Measurements from ENCODE around the gene ALX4.

ALX4 gene

GRCh38 chr11:44244639-44245310 lies 65.2 kb downstream of the ALX4 start:
- H3K27me3 ChIP-seq (replicated peaks; ENCODE audit: control insufficient read depth, insufficient read depth, low read length, poor library complexity, severe bottlenecking): no peaks in the 10 kb centered on the region
- H3K9me3 ChIP-seq (ENCODE audit: control insufficient read depth, low read length): no peaks in the 10 kb centered on the region
- no peak overlapping the region for H3K4me3 ChIP-seq (ENCODE audit: insufficient read depth, low read depth, low read length, poor library complexity, severe bottlenecking)
- peaks cover 16% of the 10 kb centered on the region for H3K36me3 ChIP-seq (ENCODE audit: control insufficient read depth, insufficient read depth, low read length)
- no peak for DNase-seq
- no peaks in the 10 kb centered on the region for H3K4me1 ChIP-seq (ENCODE audit: control insufficient read depth, insufficient read depth, low read length, poor library complexity, severe bottlenecking)
- no peak overlapping the region for H3K27ac ChIP-seq (ENCODE audit: insufficient read depth, low read length, poor library complexity, severe bottlenecking)

DNA sequence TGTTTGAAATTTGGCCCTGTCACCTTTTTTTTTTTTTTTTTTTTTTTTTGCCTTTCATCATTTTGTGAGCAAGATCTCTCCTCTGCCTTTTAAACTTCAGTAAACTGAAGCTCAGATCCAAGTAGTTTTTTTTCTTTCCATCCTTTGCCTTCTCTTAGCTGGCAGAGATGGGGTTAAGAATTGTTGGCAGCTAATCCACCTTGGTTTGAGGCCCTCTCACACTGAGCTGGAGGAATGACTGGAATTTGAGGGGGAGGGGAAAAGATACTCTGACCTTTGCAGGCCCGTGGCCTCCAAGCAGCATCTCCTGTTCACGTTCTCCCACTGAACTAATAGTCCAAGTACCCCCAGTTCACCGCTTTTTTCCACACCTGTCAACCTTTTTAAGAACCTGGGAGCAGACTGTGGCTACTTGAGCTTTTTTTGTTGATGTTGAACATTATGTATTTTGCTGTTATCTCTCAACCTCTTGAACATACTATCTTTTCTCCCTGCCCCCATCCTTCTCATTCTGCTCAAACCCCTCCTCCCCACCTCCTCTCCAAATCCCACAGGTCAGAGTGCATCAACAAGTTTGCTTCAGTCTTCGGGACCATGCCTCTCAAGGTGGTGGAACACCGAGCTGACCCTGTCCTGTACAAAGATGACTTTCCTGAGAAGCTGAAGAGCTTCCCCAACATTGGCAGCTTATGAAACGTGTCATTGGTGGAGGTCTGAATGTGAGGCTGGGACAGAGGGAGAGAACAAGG lies 66.2 kb downstream of the ALX4 start:
- Histone ChIP-seq H3K27ac (ENCODE audit: insufficient read depth, low read length, poor library complexity, severe bottlenecking) (no peak overlapping the region), H3K4me3 (ENCODE audit: insufficient read depth, low read depth, low read length, poor library complexity, severe bottlenecking) (no peak overlapping the region), H3K4me1 (ENCODE audit: control insufficient read depth, insufficient read depth, low read length, poor library complexity, severe bottlenecking) (no peaks in the 10 kb centered on the region), H3K36me3 (ENCODE audit: control insufficient read depth, insufficient read depth, low read length) (peaks cover 16% of the 10 kb centered on the region), H3K27me3 (replicated peaks; ENCODE audit: control insufficient read depth, insufficient read depth, low read length, poor library complexity, severe bottlenecking) (no peaks in the 10 kb centered on the region), H3K9me3 (ENCODE audit: control insufficient read depth, low read length) (no peaks in the 10 kb centered on the region)
- no peak for DNase-seq

DNA sequence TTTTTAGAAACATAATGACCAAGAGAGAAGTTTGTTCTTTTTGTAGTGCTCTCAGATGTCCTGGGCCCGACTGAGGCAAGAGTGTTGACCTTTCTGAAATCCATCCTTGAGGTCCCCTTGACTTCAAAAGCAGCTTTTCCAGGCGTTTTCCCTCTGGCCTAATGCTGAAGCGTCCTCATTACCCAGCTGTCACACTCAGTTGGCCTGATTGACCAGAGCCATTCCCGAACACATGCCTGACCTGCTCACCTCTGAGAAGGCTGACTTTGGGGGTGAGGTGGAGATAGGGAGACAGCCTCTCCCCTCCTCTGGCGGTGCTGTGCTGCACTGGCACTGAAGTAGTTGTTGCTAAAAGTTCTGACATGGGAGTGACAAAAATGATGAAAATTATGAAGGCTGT lies 66.9 kb downstream of the ALX4 start:
- no peaks in the 10 kb centered on the region for H3K4me1 ChIP-seq (ENCODE audit: control insufficient read depth, insufficient read depth, low read length, poor library complexity, severe bottlenecking)
- H3K4me3 ChIP-seq (ENCODE audit: insufficient read depth, low read depth, low read length, poor library complexity, severe bottlenecking): no peak overlapping the region
- H3K9me3 ChIP-seq (ENCODE audit: control insufficient read depth, low read length): no peaks in the 10 kb centered on the region
- peaks cover 16% of the 10 kb centered on the region for H3K36me3 ChIP-seq (ENCODE audit: control insufficient read depth, insufficient read depth, low read length)
- no peak overlapping the region for H3K27ac ChIP-seq (ENCODE audit: insufficient read depth, low read length, poor library complexity, severe bottlenecking)
- no peaks in the 10 kb centered on the region for H3K27me3 ChIP-seq (replicated peaks; ENCODE audit: control insufficient read depth, insufficient read depth, low read length, poor library complexity, severe bottlenecking)
- no peak for DNase-seq

DNA sequence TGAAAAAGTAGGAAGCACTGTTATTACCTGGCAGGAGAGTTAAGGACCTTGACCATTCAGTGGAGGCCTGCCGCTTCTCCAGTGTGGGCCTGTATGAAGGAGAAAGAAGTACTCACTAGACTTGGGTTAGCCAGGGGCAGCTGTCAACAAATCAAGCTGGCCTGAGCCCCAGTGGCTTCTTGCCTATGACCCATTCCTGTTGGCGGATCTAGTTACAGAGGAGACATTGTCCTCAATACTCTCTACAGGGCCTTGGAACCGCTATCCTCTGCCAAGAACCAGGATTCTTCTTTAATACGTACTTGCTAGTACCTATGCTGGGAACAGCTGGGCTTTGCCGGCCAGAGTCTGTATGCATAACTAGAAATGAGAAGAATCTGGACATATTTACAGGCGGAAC lies 68.1 kb downstream of the ALX4 start:
- no peak for DNase-seq
- Histone ChIP-seq H3K9me3 (ENCODE audit: control insufficient read depth, low read length) (no peaks in the 10 kb centered on the region), H3K27me3 (replicated peaks; ENCODE audit: control insufficient read depth, insufficient read depth, low read length, poor library complexity, severe bottlenecking) (no peaks in the 10 kb centered on the region), H3K4me1 (ENCODE audit: control insufficient read depth, insufficient read depth, low read length, poor library complexity, severe bottlenecking) (no peaks in the 10 kb centered on the region), H3K27ac (ENCODE audit: insufficient read depth, low read length, poor library complexity, severe bottlenecking) (no peak overlapping the region), H3K36me3 (ENCODE audit: control insufficient read depth, insufficient read depth, low read length) (peaks cover 16% of the 10 kb centered on the region), H3K4me3 (ENCODE audit: insufficient read depth, low read depth, low read length, poor library complexity, severe bottlenecking) (no peak overlapping the region)

GRCh38 chr11:44237156-44237555 lies 72.8 kb downstream of the ALX4 start:
- Histone ChIP-seq H3K27ac (ENCODE audit: insufficient read depth, low read length, poor library complexity, severe bottlenecking) (no peak overlapping the region), H3K4me1 (ENCODE audit: control insufficient read depth, insufficient read depth, low read length, poor library complexity, severe bottlenecking) (no peaks in the 10 kb centered on the region), H3K36me3 (ENCODE audit: control insufficient read depth, insufficient read depth, low read length) (peaks cover 4% of the 10 kb centered on the region), H3K9me3 (ENCODE audit: control insufficient read depth, low read length) (no peaks in the 10 kb centered on the region), H3K4me3 (ENCODE audit: insufficient read depth, low read depth, low read length, poor library complexity, severe bottlenecking) (no peak overlapping the region), H3K27me3 (replicated peaks; ENCODE audit: control insufficient read depth, insufficient read depth, low read length, poor library complexity, severe bottlenecking) (no peaks in the 10 kb centered on the region)
- no peak for DNase-seq

- no peak for DNase-seq
- Histone ChIP-seq H3K9me3 (ENCODE audit: control insufficient read depth, low read length) (no peaks in the 10 kb centered on the region), H3K4me1 (ENCODE audit: control insufficient read depth, insufficient read depth, low read length, poor library complexity, severe bottlenecking) (no peaks in the 10 kb centered on the region), H3K27me3 (replicated peaks; ENCODE audit: control insufficient read depth, insufficient read depth, low read length, poor library complexity, severe bottlenecking) (no peaks in the 10 kb centered on the region), H3K4me3 (ENCODE audit: insufficient read depth, low read depth, low read length, poor library complexity, severe bottlenecking) (no peak overlapping the region), H3K27ac (ENCODE audit: insufficient read depth, low read length, poor library complexity, severe bottlenecking) (no peak overlapping the region), H3K36me3 (ENCODE audit: control insufficient read depth, insufficient read depth, low read length) (no peaks in the 10 kb centered on the region)
Measured at GRCh38 chr11:44236296-44236695, 73.6 kb downstream of the ALX4 start.

DNA sequence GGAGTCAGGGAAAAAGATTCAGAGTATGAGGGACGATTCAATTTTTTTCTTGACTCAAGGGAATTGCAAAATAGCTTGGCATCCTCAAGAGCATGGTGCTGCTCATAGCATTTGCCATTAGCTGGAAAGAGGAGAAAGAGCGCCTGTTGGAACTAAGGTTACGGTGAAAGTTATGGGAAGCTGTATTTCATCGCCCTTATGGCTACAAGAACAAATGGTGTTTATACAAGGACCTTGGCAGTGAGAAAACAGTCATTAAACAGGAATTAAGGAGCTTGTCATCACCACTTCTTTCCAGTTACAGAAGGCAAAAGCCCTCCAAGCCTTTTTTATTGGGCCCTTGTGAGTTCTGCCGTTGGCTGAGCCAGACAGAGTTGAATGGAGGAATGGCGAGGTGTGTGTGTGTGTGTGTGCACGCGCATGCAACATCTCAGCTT lies 74.2 kb downstream of the ALX4 start:
- no peak overlapping the region for H3K27ac ChIP-seq (ENCODE audit: insufficient read depth, low read length, poor library complexity, severe bottlenecking)
- no peaks in the 10 kb centered on the region for H3K27me3 ChIP-seq (replicated peaks; ENCODE audit: control insufficient read depth, insufficient read depth, low read length, poor library complexity, severe bottlenecking)
- no peaks in the 10 kb centered on the region for H3K9me3 ChIP-seq (ENCODE audit: control insufficient read depth, low read length)
- H3K4me1 ChIP-seq (ENCODE audit: control insufficient read depth, insufficient read depth, low read length, poor library complexity, severe bottlenecking): no peaks in the 10 kb centered on the region
- no peaks in the 10 kb centered on the region for H3K36me3 ChIP-seq (ENCODE audit: control insufficient read depth, insufficient read depth, low read length)
- no peak overlapping the region for H3K4me3 ChIP-seq (ENCODE audit: insufficient read depth, low read depth, low read length, poor library complexity, severe bottlenecking)
- no peak for DNase-seq

DNA sequence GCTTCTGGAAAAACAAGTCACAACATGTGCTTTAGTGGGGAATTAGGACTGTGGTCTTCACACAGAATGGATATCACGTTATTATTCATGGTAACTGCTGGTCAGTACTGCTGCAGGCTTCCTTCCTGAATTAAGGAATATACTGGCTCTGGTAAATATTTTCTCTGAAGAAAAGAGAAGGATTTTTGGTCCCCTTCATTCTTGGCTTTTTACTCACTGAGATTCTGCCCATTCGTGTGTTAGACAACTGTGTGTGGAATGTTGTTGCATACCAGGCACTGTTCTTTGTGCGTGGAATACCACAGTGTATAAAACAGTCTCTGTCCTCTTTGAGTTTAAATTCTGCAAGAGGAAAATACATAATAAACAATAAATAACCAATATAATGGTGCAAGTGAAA lies 80.3 kb downstream of the ALX4 start:
- Histone ChIP-seq H3K27ac (ENCODE audit: insufficient read depth, low read length, poor library complexity, severe bottlenecking) (no peak overlapping the region), H3K27me3 (replicated peaks; ENCODE audit: control insufficient read depth, insufficient read depth, low read length, poor library complexity, severe bottlenecking) (no peaks in the 10 kb centered on the region), H3K4me3 (ENCODE audit: insufficient read depth, low read depth, low read length, poor library complexity, severe bottlenecking) (no peak overlapping the region), H3K4me1 (ENCODE audit: control insufficient read depth, insufficient read depth, low read length, poor library complexity, severe bottlenecking) (no peaks in the 10 kb centered on the region), H3K36me3 (ENCODE audit: control insufficient read depth, insufficient read depth, low read length) (no peaks in the 10 kb centered on the region), H3K9me3 (ENCODE audit: control insufficient read depth, low read length) (no peaks in the 10 kb centered on the region)
- no peak for DNase-seq

DNA sequence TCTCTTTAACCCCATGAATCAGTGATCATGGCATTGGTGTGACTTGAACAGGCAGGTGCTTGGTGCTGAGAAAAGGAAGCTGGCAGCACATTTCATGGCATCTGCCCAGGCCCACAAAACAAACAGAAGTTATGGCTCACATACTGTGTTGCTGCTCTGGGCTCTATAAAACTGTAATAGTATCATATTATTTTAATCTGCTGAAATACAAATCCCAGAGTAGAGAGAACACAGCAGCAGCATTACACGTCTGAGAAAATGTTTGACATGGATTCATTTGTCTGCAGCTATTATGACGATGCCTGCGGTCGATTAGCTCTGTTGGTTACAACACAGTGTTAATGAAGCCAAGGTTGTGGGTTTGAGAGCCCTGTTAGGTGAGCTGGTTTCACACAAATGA lies 80.8 kb downstream of the ALX4 start:
- Histone ChIP-seq H3K36me3 (ENCODE audit: control insufficient read depth, insufficient read depth, low read length) (no peaks in the 10 kb centered on the region), H3K27ac (ENCODE audit: insufficient read depth, low read length, poor library complexity, severe bottlenecking) (no peak overlapping the region), H3K27me3 (replicated peaks; ENCODE audit: control insufficient read depth, insufficient read depth, low read length, poor library complexity, severe bottlenecking) (no peaks in the 10 kb centered on the region), H3K4me1 (ENCODE audit: control insufficient read depth, insufficient read depth, low read length, poor library complexity, severe bottlenecking) (no peaks in the 10 kb centered on the region), H3K9me3 (ENCODE audit: control insufficient read depth, low read length) (no peaks in the 10 kb centered on the region), H3K4me3 (ENCODE audit: insufficient read depth, low read depth, low read length, poor library complexity, severe bottlenecking) (no peak overlapping the region)
- DNase-seq: no peak

- DNase-seq: no peak
- Histone ChIP-seq H3K36me3 (ENCODE audit: control insufficient read depth, insufficient read depth, low read length) (no peaks in the 10 kb centered on the region), H3K9me3 (ENCODE audit: control insufficient read depth, low read length) (no peaks in the 10 kb centered on the region), H3K4me3 (ENCODE audit: insufficient read depth, low read depth, low read length, poor library complexity, severe bottlenecking) (no peak overlapping the region), H3K27ac (ENCODE audit: insufficient read depth, low read length, poor library complexity, severe bottlenecking) (no peak overlapping the region), H3K4me1 (ENCODE audit: control insufficient read depth, insufficient read depth, low read length, poor library complexity, severe bottlenecking) (no peaks in the 10 kb centered on the region), H3K27me3 (replicated peaks; ENCODE audit: control insufficient read depth, insufficient read depth, low read length, poor library complexity, severe bottlenecking) (no peaks in the 10 kb centered on the region)
Measured at GRCh38 chr11:44228379-44228778, 81.6 kb downstream of the ALX4 start.
